Activated T-helper 9 cell treated with anti-CD3 and anti-CD28 coated beads, Interleukin-2, amount 50 U/mL, for 16 hours (primary cell): ENCODE results near the gene WNT9A.

ENCODE experiments used
- DNase-seq: peaks from one replicate; pipeline ENCODE4 v3.0.0-alpha.2; 2020; ENCODE audit warnings: low read depth

The WNT9A gene

DNA sequence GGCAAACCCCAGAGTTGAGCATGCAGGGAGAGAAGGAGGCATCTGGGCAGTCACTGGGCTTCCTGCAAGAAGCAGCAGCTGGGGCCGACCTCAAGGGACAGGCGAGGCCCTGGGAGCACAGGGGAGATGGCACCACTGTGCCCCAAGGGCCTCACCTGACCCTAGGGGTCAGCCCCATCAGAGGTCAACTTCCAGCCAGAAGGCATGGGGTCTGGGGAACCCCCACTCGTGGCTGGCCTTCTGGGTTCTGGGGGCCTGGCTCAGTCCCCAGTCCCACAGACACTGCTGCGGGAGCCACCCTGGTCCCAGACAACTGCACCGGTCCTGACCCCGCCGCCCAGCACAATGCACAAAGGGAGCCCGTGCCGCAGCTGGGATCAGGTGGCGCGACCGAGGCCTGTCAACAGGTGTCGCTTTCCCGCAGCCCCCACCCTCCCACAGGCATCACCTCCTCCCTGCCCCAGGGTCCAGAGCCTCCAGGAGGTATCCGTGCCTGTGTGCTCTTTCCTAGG lies 6.2 kb downstream of the WNT9A start:
- DNase-seq = no peak

DNA sequence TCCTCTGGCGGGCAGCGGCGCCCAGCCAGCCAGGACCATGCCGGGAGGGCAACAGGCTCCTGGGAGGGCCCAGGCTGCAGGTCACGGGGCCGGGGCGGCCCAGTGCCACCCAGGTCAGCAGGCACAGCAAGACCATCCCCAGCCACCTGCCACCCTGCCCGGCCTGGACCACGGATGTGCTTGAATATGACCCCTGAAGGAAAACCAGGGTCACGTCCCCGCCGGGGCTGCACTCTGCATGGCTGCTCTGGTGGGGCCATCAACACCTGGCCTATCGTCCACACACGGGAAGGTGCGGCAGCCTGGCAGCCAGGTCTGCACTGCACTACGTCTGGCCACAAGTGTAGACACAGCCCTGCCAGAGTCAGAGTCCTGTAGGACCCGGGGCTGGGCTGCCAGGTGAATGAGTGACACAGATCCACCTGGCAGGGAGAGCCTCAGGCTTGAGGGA lies 6.9 kb downstream of the WNT9A start:
- DNase-seq = no peak

DNA sequence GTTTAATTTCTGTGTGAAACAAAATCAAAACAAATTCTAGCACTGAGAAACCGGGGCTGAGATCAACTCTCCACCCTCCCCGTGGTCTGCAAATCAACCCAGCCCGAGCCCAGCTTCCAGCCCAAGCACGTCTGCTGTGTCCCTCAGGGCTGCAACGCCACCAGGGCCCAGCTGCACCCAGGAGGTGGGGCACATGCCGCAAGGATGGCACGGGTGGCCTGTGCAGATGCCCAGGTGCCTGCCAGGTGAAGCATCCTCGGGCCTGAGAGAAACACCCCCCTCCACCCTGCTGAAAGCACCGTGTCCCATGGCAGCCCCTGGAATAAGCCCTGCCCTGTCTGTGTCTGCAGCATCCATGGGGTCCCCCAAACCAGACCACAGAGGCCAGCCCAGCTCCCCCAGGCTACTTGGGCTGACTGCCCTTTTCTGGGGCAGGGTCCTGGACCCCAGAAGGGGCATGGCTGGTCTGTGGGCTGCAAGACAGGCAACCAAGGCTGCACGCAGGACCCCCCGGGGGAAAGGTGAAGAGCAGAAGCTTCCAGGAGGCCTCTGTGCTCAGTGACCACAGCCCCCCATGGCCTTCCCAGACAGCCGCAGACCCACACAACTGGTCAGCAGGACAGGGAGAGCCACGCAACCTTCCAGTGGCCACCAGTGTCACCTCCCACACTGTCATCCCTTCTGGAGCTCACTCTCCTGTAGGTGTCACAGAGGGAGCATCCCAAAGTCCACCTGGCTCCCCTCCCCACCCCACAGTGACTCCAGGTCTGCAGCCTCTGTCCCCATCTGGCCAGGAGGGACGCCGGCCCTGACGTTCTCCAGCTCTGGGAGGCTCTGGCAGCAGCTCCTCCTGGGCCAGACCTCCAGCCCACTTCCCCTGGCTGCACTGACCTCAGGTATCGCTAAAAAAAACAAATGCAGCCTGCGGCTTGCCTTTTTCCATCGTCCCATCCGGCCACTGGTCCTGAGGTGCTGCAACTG lies 7.7 kb downstream of the WNT9A start:
- DNase-seq = no peak

DNA sequence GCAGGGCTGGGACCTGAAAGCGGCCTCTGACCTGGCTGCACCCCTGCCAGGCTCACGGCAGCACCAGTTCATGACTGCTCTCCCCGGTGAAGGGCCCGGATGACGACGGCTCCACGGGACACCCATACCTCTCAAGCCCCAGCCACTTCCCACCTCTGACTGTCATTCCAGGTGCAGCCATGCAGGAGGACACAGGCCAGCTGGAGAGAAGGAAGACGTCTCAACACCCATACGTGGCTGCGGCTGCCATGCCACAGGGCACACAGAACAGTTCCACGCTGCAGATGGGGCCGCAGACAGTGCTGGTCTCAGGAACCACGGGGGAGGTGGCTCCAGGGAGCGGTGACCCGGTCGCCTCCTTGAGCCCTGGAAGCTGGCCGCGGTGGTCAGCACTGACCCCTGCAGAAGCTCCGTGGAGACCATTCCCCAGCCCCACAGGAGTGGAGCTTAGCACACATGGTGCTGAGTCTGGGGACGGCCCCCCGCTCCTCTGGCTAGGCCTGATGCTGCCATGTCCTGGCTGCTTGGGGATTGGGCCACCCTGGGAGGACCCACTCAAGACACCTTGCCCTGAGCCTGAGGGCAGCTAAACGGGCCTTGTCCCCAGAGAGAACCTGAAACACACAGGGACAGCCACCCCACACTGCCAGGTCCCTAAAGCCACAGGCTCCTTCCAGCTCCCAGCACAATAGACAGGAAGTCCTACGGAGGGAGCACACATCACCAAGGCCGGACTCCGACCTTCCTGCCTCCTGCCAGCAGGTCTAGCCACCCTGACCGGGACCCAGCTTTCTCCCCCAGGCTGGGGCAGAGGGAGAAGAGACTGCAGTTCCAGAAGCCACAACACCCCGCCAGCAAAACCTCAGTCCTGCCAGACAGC lies 8.6 kb downstream of the WNT9A start:
- no peak for DNase-seq

DNA sequence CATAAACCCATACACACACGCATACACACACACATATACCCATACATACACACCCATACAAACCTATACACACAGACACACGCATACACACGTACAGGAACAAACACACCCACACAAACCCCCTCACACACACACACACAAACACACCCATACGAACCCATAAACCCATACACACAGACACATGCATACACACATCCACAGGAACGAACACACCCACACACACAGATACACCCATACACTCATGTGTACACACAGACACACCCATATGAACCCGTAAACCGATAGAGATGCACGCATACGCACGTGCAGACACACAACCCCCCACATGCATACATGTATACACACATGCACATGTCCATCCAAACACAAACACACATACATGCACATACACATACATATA lies 9.5 kb downstream of the WNT9A start:
- no peak for DNase-seq

DNA sequence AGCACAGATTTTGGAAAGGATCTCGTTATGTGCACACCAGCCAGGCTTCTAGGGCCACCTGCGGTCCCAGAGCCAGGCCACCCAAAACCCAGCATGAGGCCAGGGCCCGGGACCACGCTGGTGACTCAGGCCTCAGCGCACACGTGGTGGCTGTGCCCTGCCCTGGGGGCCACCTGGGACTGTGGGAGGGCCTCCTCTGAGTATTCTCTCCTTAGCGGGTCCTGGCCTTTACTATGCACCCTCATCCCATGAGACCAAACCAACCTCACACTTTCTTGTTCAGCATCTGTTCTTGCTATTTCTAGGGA lies 9.9 kb downstream of the WNT9A start:
- no peak for DNase-seq

DNA sequence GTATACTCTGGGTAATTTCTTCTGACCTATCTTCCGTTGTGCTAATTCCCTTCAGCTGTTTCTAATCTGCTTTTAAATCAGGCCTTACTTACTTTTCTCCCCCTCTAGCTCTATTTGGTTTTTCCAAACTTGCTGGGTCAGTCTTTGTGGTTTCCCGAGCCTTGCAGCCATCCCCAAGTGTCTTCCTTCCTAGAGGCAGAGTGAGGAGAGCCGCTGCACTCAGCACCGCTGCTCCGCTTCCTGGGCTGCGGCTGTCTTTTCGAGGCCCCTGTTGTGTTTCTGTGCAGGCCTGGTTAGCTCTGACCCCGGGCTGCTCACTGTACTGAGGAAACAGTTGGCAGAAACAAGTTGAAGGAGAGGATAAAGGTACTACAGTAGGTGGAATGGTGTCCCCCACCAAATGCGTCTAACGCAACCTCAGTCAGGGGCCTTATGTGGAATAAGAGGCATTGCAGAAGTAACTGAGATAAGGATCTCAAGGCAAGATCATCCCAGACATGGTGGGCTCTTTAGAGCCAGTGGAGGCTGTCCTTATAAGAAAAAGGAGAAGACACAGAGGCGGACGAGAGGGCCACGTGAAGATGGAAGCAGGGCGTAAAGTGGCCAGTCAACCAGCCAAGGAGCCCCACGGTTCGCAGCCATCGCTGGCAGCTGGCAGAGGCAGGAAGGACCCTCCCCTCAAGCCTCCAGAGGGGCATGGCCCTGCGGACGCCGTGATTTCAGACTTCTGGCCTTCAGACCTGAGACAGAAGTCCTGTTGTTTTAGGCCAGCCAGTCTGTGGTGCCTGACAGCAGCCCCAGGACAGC lies 10.5 kb downstream of the WNT9A start:
- DNase-seq = no peak

DNA sequence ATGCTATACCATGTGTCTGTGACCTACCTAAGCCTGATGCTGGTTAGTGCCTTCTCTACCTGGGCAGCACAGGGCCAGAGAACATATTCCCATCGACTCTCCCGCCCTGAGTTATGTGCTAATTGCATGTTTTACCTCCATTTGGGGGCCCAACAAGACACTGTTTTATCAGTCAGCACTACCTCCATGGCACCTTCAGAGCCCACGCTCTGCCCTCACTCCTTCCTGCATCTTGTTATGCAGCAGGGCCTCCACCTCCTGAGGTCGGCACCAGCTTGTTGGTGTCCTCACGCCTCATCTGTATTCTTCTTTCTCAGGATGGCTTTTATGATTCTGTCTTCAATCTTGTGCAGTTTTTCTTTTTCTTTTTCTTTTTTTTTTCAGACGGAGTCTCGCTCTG lies 11.9 kb downstream of the WNT9A start:
- no peak for DNase-seq

DNA sequence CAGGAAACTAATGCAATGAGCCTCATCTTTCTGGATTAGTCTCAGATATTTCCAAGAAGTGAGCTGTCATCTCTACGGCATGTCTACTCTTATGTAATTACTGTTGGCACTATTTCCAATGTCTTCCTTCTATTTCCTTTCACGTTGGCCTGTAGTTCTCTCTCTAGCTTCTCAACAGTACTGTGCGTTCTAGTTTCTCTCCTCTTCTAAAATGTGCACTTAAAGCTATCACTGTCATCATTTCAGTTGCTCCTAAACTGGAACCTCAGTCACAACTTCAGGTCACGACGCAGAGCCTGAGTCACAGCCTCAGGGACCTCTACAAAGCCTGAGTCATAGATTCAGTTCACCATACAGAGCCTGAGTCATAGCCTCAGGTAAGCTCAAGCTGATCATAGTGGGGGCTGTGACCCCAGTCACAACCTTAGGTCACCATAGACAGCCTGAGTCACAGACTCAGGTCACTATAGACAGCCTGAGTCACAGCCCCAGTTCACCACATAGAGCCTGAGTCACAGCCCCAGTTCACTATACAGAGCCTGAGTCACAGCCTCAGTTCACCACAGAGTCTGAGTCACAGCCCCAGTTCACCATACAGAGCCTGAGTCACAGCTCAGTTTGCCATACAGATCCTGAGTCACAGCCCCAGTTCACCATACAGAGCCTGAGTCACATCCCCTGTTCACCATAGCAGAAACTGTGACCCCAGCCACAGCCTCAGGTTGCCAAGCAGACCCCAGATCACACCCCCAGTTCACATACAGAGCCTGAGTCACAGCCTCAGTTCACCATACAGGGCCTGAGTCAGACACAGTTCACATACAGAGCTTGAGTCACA lies 13.0 kb downstream of the WNT9A start:
- peak; percentile 41 for DNase-seq

DNA sequence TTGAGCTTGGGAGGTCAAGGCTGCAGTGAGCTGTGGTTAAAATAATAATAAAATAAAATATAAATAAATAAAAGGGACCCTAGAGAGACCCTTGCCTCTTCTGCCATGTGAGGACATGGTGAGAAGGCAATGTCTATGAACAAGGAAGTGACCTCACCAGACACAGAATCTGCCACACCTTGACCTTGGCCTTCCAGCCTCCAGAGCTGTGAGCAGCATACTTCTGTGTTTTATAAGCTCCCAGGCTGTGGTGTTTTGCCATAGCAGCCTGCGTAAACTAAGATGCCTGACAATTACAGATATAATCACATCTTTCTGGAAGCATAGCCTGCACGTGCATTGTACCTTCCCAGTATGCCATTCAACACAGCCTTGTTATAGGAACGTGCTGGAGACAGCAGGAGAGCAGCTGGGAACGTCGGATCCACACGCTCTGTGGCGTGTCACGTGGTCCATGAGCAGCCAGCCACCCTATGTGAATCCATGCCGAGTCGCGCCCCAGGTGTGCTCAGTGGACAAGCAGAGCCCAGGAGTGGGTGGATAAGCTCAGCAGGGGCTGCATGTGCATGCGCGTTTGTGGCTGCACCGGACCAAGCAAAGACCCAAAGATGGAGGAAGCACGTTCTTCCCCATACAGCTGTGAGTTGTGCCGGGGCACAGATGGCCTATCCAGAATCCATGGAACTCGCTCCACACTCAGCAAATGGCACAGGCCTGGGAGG lies 17.8 kb downstream of the WNT9A start:
- no peak for DNase-seq

DNA sequence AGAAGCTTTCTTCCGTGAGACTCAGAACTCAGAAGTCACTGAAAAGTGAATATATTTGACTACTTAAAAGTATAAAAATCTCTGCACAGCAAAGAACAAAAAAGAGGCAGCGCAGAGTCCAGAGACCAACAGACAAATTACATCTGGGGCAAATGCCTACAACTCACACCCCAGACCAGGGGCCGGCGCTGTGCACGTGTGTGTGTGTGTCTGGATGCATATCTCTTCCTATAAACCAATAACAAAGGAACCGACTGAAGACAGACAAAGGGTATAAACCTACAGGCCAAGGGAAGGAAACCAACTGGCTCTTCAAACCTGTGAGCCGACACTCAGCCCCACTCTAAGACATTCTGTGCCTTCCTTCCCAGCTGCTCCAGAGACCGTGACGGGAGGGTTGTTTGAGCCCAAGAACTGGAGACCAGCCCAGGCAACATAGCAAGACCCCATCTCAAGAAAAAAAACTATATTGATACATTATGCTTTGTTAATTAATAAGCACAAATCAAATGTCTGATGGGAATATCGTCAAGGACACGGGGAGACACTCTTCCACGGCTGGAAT lies 18.8 kb downstream of the WNT9A start:
- DNase-seq = no peak

DNA sequence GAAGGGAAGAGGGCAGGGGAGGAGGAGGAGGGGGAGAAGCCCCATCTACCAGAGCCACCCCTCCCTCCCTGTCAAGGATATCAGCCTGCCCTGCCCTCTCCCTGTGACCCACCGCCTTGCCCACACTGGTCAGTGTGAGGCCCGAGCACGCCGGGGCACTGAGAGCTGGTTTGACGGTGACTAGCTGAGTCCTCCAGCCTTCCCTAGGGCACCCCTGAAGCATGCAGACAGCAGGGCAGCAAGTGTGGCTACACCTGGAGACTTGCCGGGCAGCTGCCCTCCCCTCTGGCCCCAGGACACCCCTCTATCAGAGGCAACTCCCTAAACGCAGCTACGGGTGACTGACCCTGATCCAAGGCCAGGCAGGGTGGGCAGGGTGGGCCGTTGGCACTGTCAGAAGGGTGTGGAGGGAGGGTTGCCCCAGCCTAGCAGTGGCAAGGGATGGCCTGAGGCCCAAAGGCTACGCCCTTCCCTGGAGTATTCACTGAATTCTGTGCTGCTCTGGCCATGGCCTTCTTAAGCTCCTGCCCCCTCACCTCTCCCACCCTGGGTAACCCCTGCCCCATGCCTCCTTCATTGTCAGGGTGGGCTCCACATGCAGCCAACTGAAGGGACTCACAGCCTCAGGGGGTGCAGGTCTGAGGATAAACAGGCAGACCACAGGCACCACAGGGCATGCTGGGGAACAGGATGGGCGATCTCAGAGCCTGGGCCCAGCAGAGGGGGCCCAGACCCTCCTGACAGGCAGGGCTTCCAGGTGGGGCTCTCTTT lies 19.6 kb downstream of the WNT9A start:
- no peak for DNase-seq

DNA sequence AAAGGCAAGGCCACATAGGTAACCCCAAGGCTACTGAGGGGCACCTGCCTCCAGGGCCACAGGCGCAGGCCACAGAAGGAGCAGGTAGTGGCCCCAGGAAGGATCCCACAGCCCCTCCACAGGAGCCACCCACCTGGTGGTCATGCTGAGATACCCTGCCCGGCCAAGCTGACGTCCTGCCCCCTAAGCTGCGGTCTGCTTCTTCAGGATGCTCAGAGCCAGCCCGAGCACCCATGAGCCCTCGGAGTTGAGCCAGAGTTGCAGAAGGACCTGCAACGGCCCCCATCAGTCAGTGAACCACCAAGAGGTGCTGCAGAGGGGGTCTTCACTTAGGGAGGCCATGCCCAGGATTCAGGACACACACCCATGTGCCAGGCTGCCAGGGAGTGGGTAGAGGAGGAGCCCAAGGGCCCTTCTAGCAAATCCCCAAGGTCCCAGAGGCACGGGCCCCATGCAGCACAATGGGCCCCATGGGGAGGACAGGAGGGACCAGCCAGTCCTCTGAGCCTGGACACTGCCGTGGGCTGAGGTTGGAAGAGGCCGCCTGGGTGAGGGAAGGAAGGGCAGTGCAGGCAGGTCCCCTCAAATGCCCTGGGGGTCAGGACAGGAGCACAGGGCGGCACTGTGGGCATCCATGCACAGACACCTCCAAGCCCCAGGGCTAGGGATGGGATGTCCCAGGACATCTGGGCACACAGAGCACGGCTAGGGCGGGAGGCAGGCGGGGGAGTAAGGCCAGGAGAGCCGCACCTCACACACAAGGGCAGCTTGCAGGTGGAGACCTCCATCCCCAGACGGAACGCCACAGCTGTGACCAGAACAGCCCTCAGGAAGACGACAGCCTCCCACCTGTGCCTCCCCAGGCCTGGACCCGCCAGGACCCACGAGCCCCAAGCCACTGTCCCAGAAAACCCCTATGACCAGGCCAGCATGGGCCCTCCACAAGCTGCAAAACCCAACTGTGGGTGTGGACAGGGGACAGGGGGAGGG lies 20.5 kb downstream of the WNT9A start:
- no peak for DNase-seq

DNA sequence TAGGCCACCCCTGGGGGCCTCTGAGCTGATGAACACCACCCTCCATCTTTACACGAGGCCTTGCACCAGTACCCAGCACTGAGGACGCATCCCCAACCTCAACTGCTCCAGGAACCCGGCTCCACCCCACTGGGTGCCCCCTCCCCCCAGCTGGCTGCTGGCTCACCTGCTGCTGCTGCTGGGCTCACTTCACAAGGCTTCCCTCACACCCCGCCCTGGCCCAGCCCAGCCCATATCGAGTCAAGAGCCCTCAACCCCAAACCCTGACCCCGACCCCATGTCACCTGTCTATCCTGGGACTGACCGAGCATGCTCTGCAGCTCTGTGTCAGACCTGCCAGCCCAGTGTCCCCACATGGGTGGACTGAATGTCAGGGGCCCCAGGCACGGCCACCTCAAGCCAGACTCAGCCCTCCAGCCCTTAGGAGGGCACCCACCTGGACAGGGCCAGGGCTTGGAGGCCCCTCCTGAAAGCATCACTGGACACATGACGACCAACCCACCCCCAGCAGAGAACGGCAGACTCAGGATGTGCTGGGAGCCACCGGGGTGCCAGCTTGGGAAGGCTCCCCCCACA lies 21.4 kb downstream of the WNT9A start:
- no peak for DNase-seq

DNA sequence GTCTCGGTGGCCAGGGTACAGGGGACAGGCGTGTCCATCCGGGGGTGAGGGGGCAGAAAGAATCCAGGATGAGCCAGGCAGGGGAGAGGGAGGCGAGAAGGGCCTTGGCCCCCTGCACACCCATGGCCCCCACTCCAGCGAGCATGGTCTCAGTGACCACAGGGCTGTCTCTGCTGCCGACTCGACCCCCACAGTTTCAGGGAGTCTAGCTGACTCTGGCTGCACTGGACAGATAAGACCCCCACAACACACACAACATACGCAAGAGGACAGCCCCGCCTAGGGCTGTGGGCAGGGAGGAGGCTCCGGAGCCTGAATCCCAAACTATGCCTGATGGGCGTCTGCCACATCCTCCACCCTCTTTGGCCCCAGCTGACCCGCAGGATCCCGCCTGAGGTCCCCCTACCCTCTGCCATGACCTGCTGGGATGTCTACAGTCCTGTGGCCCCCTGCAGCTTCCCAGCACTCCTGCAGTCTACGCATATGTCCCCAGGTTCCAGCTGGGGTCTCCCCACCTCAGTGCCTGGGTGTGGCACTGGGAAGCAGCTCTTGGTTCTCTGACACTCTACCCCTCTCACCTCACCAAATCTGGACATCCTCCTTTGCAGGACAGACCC lies 22.0 kb downstream of the WNT9A start:
- no peak for DNase-seq

DNA sequence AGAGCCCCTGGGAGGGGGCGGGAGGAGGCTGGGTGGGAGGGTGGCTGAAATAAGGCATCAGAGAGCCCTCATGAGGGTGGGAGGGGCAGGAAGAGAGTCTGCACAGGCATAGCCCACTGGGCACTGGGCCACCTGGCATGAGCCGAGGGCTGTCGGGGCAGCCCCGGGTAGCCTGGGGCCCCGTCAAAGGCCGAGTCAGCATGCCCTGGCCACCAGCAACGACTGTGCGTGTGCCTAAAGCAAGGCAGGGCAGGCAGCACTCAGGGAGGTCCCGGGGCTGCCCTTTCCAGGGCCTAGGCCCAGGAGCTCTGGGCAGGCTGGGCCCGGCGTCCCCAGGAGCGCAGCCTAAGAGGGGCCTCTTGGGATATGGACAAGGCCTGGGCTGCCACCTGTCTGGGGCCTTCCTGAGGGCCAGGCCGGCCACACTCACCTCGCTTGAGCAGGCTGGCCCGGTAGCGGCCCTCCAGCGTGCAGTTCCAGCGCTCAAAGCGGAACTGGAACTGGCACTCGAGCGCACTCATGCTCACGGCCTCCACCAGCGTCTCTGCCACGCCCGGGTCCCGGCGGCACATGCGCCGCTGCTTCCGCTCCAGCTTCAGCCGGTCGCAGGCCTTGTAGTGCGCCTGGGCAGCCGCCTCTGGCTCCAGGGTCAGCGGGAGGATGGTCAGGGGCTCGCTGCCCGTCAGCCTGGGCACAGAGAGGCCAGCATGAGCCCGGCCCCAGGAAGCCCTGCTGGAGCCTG lies 22.7 kb downstream of the WNT9A start:
- DNase-seq = no peak
